SU-DHL-6 (cell line): Measurements from ENCODE around the gene C12orf56.

ENCODE experiments used
- H2AFZ ChIP-seq: fragments of 200-600 bp; sonication (generic); 2 replicates; pipeline ENCODE4 v1.6.1; 2014; ENCODE audit warnings: low read depth, mild to moderate bottlenecking, moderate library complexity, mixed read lengths, antibody characterized with exemption, low read length; ENCODE audit not compliant: severe bottlenecking
- H3F3A ChIP-seq: fragments of 200-600 bp; shearing (Covaris generic); 2 replicates; pipeline ENCODE4 v1.6.0; 2016; ENCODE audit warnings: antibody characterized with exemption, mild to moderate bottlenecking; ENCODE audit not compliant: insufficient read depth
- H3K27ac ChIP-seq: fragments of 200-600 bp; sonication (generic); 2 replicates; pipeline ENCODE4 v1.5.1; 2016; ENCODE audit warnings: low read depth, mild to moderate bottlenecking, low read length, moderate library complexity, mixed read lengths
- H3K27me3 ChIP-seq: fragments of 200-600 bp; sonication (generic), shearing (Covaris generic); 2 replicates; pipeline ENCODE4 v1.6.0; 2014; ENCODE audit warnings: mild to moderate bottlenecking, low read length
- H3K36me3 ChIP-seq: fragments of 200-600 bp; sonication (generic); 2 replicates; pipeline ENCODE4 v1.6.1; 2014; ENCODE audit warnings: mild to moderate bottlenecking, low read length, mixed read lengths
- H3K4me2 ChIP-seq: fragments of 300-600, 200-600 bp; shearing (Covaris generic), sonication (generic); 2 replicates; pipeline ENCODE4 v1.6.0; 2014; ENCODE audit warnings: low read length, low read depth, mild to moderate bottlenecking; ENCODE audit not compliant: poor library complexity, severe bottlenecking
- H3K4me3 ChIP-seq: fragments of 200-600 bp; sonication (generic); 2 replicates; pipeline ENCODE4 v1.5.1; 2014; ENCODE audit warnings: antibody characterized with exemption, low read length, mild to moderate bottlenecking, mixed read lengths; ENCODE audit not compliant: insufficient read depth, poor library complexity, severe bottlenecking
- H3K79me2 ChIP-seq: fragments of 200-600 bp; sonication (generic); 2 replicates; pipeline ENCODE4 v1.6.1; 2014; ENCODE audit warnings: mild to moderate bottlenecking, low read length, moderate library complexity; ENCODE audit not compliant: insufficient read depth
- H3K9ac ChIP-seq: fragments of 200-600 bp; sonication (generic); 2 replicates; pipeline ENCODE4 v1.7.0; 2014; ENCODE audit warnings: mild to moderate bottlenecking, low read length
- H3K9me2 ChIP-seq: fragments of 200-600 bp; sonication (generic); replicated peaks from 2 replicates; pipeline ENCODE4 v1.6.1; 2014; ENCODE audit warnings: low read length; ENCODE audit not compliant: insufficient read depth
- H3K9me3 ChIP-seq: fragments of 200-600 bp; sonication (generic); 2 replicates; pipeline ENCODE4 v1.6.1; 2014; ENCODE audit warnings: low read length, mixed read lengths; ENCODE audit not compliant: insufficient read depth
- H4K20me1 ChIP-seq: fragments of 200-600 bp; sonication (generic); 2 replicates; pipeline ENCODE4 v1.6.1; 2014; ENCODE audit warnings: low read depth, mild to moderate bottlenecking, antibody characterized with exemption, low read length, moderate library complexity, mixed read lengths
- EZH2phosphoT487 ChIP-seq: fragments of 200-600 bp; sonication (generic), shearing (Covaris generic); conservative IDR thresholded peaks from 2 replicates; pipeline ENCODE4 v1.6.1; 2018; ENCODE audit warnings: mild to moderate bottlenecking, antibody characterized with exemption, low read length, moderate library complexity, mixed read lengths
- TF ChIP-seq, protein P1 (sequence below): fragments of 200-600 bp; sonication (generic); IDR thresholded peaks from one replicate; pipeline ENCODE4 v1.5.1; 2017; ENCODE audit warnings: antibody characterized with exemption, mild to moderate bottlenecking, low read length, moderate library complexity; ENCODE audit not compliant: insufficient read depth, poor library complexity, severe bottlenecking

The C12orf56 gene

DNA sequence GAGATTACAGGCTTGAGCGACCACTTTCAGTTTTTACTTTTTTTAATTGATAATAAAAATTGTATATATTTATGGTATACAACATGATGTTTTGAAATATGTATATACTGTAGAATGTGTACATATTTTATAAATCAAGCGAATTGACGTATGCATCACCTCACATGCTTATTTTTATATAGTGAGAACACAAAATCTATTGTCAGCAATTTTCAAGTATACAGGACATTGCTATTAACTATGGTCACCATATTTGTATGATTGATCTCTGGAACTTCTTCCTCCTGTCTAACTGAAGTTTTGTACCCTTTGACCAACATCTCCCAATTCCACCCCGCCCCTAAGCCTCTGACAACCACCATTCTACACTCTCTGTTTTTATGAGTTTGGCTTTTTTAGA is 112.1 kb downstream of the C12orf56 start:
- no peak overlapping the region for H3K4me2 ChIP-seq
- no peak overlapping the region for H3K9ac ChIP-seq
- no peaks in the 10 kb centered on the region for H4K20me1 ChIP-seq
- H3F3A ChIP-seq: no peaks in the 10 kb centered on the region
- no peaks in the 10 kb centered on the region for H3K36me3 ChIP-seq
- no peak for TF ChIP-seq EZH2phosphoT487
- TF ChIP-seq, protein P1, sequence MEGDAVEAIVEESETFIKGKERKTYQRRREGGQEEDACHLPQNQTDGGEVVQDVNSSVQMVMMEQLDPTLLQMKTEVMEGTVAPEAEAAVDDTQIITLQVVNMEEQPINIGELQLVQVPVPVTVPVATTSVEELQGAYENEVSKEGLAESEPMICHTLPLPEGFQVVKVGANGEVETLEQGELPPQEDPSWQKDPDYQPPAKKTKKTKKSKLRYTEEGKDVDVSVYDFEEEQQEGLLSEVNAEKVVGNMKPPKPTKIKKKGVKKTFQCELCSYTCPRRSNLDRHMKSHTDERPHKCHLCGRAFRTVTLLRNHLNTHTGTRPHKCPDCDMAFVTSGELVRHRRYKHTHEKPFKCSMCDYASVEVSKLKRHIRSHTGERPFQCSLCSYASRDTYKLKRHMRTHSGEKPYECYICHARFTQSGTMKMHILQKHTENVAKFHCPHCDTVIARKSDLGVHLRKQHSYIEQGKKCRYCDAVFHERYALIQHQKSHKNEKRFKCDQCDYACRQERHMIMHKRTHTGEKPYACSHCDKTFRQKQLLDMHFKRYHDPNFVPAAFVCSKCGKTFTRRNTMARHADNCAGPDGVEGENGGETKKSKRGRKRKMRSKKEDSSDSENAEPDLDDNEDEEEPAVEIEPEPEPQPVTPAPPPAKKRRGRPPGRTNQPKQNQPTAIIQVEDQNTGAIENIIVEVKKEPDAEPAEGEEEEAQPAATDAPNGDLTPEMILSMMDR: no peak
- no peaks in the 10 kb centered on the region for H3K9me3 ChIP-seq
- H3K27me3 ChIP-seq: no peaks in the 10 kb centered on the region
- H3K27ac ChIP-seq: no peak overlapping the region
- H3K9me2 ChIP-seq: no peaks in the 10 kb centered on the region
- no peak overlapping the region for H2AFZ ChIP-seq
- no peaks in the 10 kb centered on the region for H3K79me2 ChIP-seq
- no peak overlapping the region for H3K4me3 ChIP-seq

DNA sequence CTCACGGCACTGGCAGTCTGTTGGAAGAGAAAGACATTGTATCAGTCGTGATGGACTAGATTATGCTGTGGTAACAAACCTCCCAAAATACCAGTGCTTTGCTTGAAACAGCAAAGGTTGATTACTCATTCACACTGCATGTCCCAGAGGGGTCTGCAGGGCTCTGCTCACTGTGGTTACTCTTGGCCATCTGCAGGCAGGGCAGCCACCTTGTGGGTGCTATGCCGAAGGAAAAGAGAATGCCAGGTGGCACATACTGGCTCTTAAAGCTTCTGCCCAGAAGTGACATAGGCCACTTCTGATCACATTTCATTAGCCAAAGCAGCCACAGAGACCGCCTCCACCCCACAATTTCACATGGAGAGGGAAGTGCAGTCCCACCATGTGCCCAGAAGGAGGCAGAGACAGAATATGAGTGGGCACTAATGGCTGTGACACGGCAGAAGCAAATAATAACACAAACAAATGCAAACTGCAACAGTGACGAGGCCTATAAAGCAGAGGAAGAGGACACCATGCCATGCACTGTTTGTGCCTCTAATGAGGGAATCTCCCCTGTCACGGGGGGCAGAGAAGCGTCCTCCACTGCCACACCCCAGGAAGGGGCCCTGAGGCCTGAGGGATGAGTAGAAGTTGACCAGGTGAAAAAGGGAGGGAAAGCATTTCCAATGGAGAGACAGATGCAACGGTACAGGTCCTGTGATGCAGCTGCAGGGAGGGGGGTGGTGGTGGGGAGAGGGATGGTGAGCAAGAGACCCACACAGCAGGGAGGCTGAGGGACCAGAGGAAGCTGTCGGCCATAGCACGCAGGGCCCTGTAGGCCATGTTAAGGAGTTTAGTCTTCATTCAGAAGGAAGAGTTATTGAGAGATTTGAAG is 116.8 kb downstream of the C12orf56 start:
- Histone ChIP-seq H3K27me3 (no peaks in the 10 kb centered on the region), H3K4me2 (no peak overlapping the region), H3K36me3 (no peaks in the 10 kb centered on the region), H3F3A (no peaks in the 10 kb centered on the region), H3K4me3 (no peak overlapping the region), H3K9me3 (no peaks in the 10 kb centered on the region), H4K20me1 (no peaks in the 10 kb centered on the region), H3K79me2 (no peaks in the 10 kb centered on the region), H3K9ac (no peak overlapping the region), H3K9me2 (no peaks in the 10 kb centered on the region), H2AFZ (no peak overlapping the region), H3K27ac (no peak overlapping the region)
- TF ChIP-seq, protein P1: no peak

DNA sequence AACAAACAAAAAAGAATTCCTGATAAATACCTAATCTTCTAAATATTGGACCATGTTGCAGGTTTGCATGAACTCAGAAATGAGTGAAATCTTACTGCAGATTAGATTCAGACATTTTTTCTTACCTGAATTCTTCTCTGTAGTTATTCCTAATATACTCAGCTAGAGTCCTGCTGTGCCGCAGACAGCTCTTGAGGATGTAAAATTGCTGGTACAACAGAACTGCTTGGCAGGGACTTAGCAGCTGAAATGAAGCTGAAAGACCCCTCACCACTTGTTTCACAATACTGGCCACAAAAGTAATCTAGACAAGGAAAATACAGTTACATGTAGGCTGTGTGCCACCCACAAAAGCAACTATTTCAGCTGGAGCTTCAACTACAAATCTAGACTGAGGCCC is 120.1 kb downstream of the C12orf56 start:
- no peak for TF ChIP-seq EZH2phosphoT487
- TF ChIP-seq, protein P1: no peak
- Histone ChIP-seq H3K36me3 (no peaks in the 10 kb centered on the region), H3K9me2 (no peaks in the 10 kb centered on the region), H3K27me3 (no peaks in the 10 kb centered on the region), H3K79me2 (no peaks in the 10 kb centered on the region), H3K9ac (no peak overlapping the region), H3F3A (no peaks in the 10 kb centered on the region), H3K4me2 (no peak overlapping the region), H4K20me1 (no peaks in the 10 kb centered on the region), H3K4me3 (no peak overlapping the region), H3K9me3 (no peaks in the 10 kb centered on the region), H2AFZ (no peak overlapping the region), H3K27ac (no peak overlapping the region)
